H9 (cell line): Measurements from ENCODE around the gene MAPT. TPM values are rescaled to one million over a fixed set of nuclear protein-coding genes. Genes with fewer than 3 reads are reported as not detected.

Source experiments
- DNase-seq: peaks from one replicate; pipeline ENCODE4 v3.0.0-alpha.2; 2017
- H2AFZ ChIP-seq: one replicate; pipeline ENCODE4 v1.6.1; 2013; ENCODE audit warnings: mild to moderate bottlenecking, low read length, control low read depth, moderate library complexity
- H2AK5ac ChIP-seq: 2 replicates; pipeline ENCODE4 v1.6.1; 2013; ENCODE audit warnings: low read length, control low read depth, mixed read lengths; ENCODE audit not compliant: insufficient read length
- H2BK120ac ChIP-seq: one replicate; pipeline ENCODE4 v1.6.1; 2013; ENCODE audit warnings: low read depth, mild to moderate bottlenecking, low read length, control low read depth, inconsistent platforms; ENCODE audit not compliant: poor library complexity, severe bottlenecking
- H2BK12ac ChIP-seq: 2 replicates; pipeline ENCODE4 v1.6.1; 2013; ENCODE audit warnings: low read length, control low read depth, mixed read lengths, low read depth; ENCODE audit not compliant: insufficient read length
- H2BK15ac ChIP-seq: 2 replicates; pipeline ENCODE4 v1.6.1; 2013; ENCODE audit warnings: low read depth, low read length, control low read depth
- H2BK20ac ChIP-seq: one replicate; pipeline ENCODE4 v1.6.1; 2013; ENCODE audit warnings: low read depth, mild to moderate bottlenecking, low read length, control low read depth, inconsistent platforms; ENCODE audit not compliant: poor library complexity, severe bottlenecking
- H2BK5ac ChIP-seq: 2 replicates; pipeline ENCODE4 v1.6.1; 2013; ENCODE audit warnings: low read length, control low read depth, mixed read lengths; ENCODE audit not compliant: insufficient read length
- H3K14ac ChIP-seq: 2 replicates; pipeline ENCODE4 v1.6.1; 2013; ENCODE audit warnings: low read length, control low read depth; ENCODE audit not compliant: insufficient read depth
- H3K18ac ChIP-seq: 2 replicates; pipeline ENCODE4 v1.6.1; 2013; ENCODE audit warnings: low read depth, mild to moderate bottlenecking, mixed read lengths, low read length, control low read depth; ENCODE audit not compliant: insufficient read length
- H3K23ac ChIP-seq: 2 replicates; pipeline ENCODE4 v1.6.1; 2013; ENCODE audit warnings: low read length, control low read depth, mixed read lengths, low read depth; ENCODE audit not compliant: insufficient read length
- H3K23me2 ChIP-seq: 2 replicates; pipeline ENCODE4 v1.6.1; 2013; ENCODE audit warnings: low read depth, mild to moderate bottlenecking, mixed read lengths, low read length, control low read depth; ENCODE audit not compliant: insufficient read length, poor library complexity, severe bottlenecking
- H3K27ac ChIP-seq: 2 replicates; pipeline ENCODE4 v1.5.1; 2013; ENCODE audit warnings: low read length, control low read depth, mixed read lengths, low read depth; ENCODE audit not compliant: insufficient read length
- H3K27me3 ChIP-seq: 2 replicates; pipeline ENCODE4 v1.6.1; 2013; ENCODE audit warnings: low read length, control low read depth, inconsistent platforms; ENCODE audit not compliant: insufficient read depth
- H3K4ac ChIP-seq: 2 replicates; pipeline ENCODE4 v1.6.1; 2013; ENCODE audit warnings: low read depth, mild to moderate bottlenecking, control low read depth, inconsistent platforms, low read length, moderate library complexity
- H3K4me1 ChIP-seq: 2 replicates; pipeline ENCODE4 v1.6.1; 2013; ENCODE audit warnings: low read length, control low read depth, inconsistent platforms; ENCODE audit not compliant: insufficient read depth
- H3K4me2 ChIP-seq: 2 replicates; pipeline ENCODE4 v1.6.1; 2013; ENCODE audit warnings: low read length, control low read depth, mixed read lengths; ENCODE audit not compliant: insufficient read length, insufficient read depth
- H3K56ac ChIP-seq: 2 replicates; pipeline ENCODE4 v1.6.1; 2013; ENCODE audit warnings: low read depth, mild to moderate bottlenecking, mixed read lengths, low read length, control low read depth; ENCODE audit not compliant: insufficient read length
- H3K79me1 ChIP-seq: 2 replicates; pipeline ENCODE4 v1.6.1; 2013; ENCODE audit warnings: low read depth, mild to moderate bottlenecking, moderate library complexity, low read length, control low read depth, inconsistent platforms; ENCODE audit not compliant: insufficient read depth, poor library complexity, severe bottlenecking
- H3K79me2 ChIP-seq: 2 replicates; pipeline ENCODE4 v1.6.1; 2013; ENCODE audit warnings: low read length, control low read depth, inconsistent platforms; ENCODE audit not compliant: insufficient read depth
- H3K9ac ChIP-seq: 2 replicates; pipeline ENCODE4 v1.6.1; 2013; ENCODE audit warnings: low read length, control low read depth, mixed read lengths; ENCODE audit not compliant: insufficient read length; ENCODE audit errors: extremely low read depth
- H3K9me3 ChIP-seq: one replicate; pipeline ENCODE4 v1.6.1; 2013; ENCODE audit warnings: low read depth, low read length, inconsistent platforms; ENCODE audit not compliant: control insufficient read depth
- H3T11ph ChIP-seq: one replicate; pipeline ENCODE4 v1.6.1; 2013; ENCODE audit warnings: mild to moderate bottlenecking, low read length, control low read depth, inconsistent platforms
- H4K20me1 ChIP-seq: one replicate; pipeline ENCODE4 v1.6.1; 2013; ENCODE audit not compliant: control insufficient read depth, insufficient read length, insufficient read depth
- H4K5ac ChIP-seq: 2 replicates; pipeline ENCODE4 v1.6.1; 2013; ENCODE audit warnings: low read depth, mild to moderate bottlenecking, mixed read lengths, low read length, control low read depth; ENCODE audit not compliant: insufficient read length
- H4K8ac ChIP-seq: replicated peaks from 2 replicates; pipeline ENCODE4 v1.6.1; 2013; ENCODE audit warnings: low read length, control low read depth, mixed read lengths, low read depth; ENCODE audit not compliant: insufficient read length
- H4K91ac ChIP-seq: 2 replicates; pipeline ENCODE4 v1.6.1; 2013; ENCODE audit warnings: low read depth, mild to moderate bottlenecking, moderate library complexity, mixed read lengths, low read length, control low read depth; ENCODE audit not compliant: insufficient read length
- H3K27ac Mint-ChIP-seq, 3 experiments: 2 replicates in 2 of 3; 3 replicates in 1 of 3; pipeline ENCODE4 v1.8.0; 2020 to 2021; ENCODE audit warnings: mixed read lengths in 3 of 3, mild to moderate bottlenecking in 1 of 3, moderate library complexity in 1 of 3
- H3K27me3 Mint-ChIP-seq: 2 replicates; pipeline ENCODE4 v1.8.0; 2021; ENCODE audit warnings: low read depth, mild to moderate bottlenecking, moderate library complexity, mixed read lengths
- H3K36me3 Mint-ChIP-seq, 3 experiments: 2 replicates in 2 of 3; 3 replicates in 1 of 3; pipeline ENCODE4 v1.8.0; 2020 to 2021; ENCODE audit warnings: low read depth in 3 of 3, mixed read lengths in 3 of 3; ENCODE audit not compliant: insufficient read depth in 1 of 3
- H3K4me1 Mint-ChIP-seq, 2 experiments: 2 replicates each; pipeline ENCODE4 v1.8.0; 2020; ENCODE audit warnings: mixed read lengths in 2 of 2
- H3K4me3 Mint-ChIP-seq, 2 experiments: 2 replicates in 1 of 2; 3 replicates in 1 of 2; pipeline ENCODE4 v1.8.0; 2020 to 2021; ENCODE audit warnings: mild to moderate bottlenecking in 2 of 2, mixed read lengths in 2 of 2, moderate library complexity in 1 of 2
- H3K9me3 Mint-ChIP-seq, 2 experiments: 2 replicates in 1 of 2; 3 replicates in 1 of 2; pipeline ENCODE4 v1.8.0; 2020; ENCODE audit warnings: mild to moderate bottlenecking in 2 of 2, mixed read lengths in 2 of 2, moderate library complexity in 1 of 2
- CTCF ChIP-seq: fragments of 200-600 bp; sonication (generic); conservative IDR thresholded peaks from 3 replicates; pipeline ENCODE4 v1.8.0; 2021; ENCODE audit warnings: antibody characterized with exemption, mild to moderate bottlenecking
- WGBS: extraction: QIAGEN DNeasy Blood & Tissue Kit; methylation state at CpG from one replicate; pipeline ENCODE4 v1.1.7; 2013; ENCODE audit warnings: missing lambda C conversion rate, low lambda C conversion rate, mixed read lengths; ENCODE audit not compliant: insufficient read length; ENCODE audit errors: extremely low coverage; 5-methylcytosine and 5-hydroxymethylcytosine counted together
- total RNA-seq: library from RNA; stranded (reverse); gene quantifications from 2 replicates; pipeline ENCODE4 v1.2.1, GENCODE V29; 2021

Gene MAPT
- total RNA-seq, 1 experiment from 2014 or later, result 1.6 TPM

DNA sequence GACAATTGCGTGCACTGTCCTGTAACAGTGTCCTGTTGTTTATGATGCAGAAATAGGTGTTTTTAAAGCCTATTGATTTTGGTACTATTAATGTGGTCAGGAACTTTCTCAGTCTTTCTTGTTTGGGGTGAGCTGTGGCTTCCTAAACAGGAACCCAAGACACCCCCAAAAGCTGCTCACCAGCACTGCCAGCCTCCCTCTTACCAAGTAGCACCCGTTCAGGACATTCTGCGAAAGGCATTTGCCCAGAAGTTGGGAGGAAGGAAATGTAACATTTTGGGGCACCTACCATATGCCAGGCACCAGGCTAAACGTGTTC, 83.1 kb downstream of the MAPT start:
- Histone ChIP-seq H3K79me2 (no peaks in the 10 kb centered on the region), H2BK20ac (no peak overlapping the region), H2BK12ac (no peak overlapping the region), H3K4ac (no peak overlapping the region), H2BK15ac (no peak overlapping the region), H3K27me3 (no peaks in the 10 kb centered on the region), H2AFZ (no peak overlapping the region), H4K91ac (no peak overlapping the region), H2AK5ac (no peak overlapping the region), H3K56ac (no peak overlapping the region), H3K9ac (no peak overlapping the region), H3T11ph (no peak overlapping the region), H3K14ac (no peak overlapping the region), H2BK5ac (no peak overlapping the region), H3K4me2 (no peak overlapping the region), H4K8ac (no peak overlapping the region), H4K5ac (no peak overlapping the region), H3K4me1 (no peaks in the 10 kb centered on the region; the same call in 1 of the 2 replicates), H3K9me3 (no peaks in the 10 kb centered on the region), H2BK120ac (no peak overlapping the region), H3K27ac (no peak overlapping the region), H3K18ac (no peak overlapping the region), H3K79me1 (no peaks in the 10 kb centered on the region), H4K20me1 (no peaks in the 10 kb centered on the region), H3K23ac (no peak overlapping the region), H3K23me2 (no peaks in the 10 kb centered on the region)
- Mint-ChIP-seq H3K27ac (no peak overlapping the region), H3K9me3 (no peaks in the 10 kb centered on the region), H3K27me3 (peaks cover 12% of the 10 kb centered on the region), H3K4me1 (no peaks in the 10 kb centered on the region), H3K4me3 (no peak overlapping the region), H3K36me3 (no peaks in the 10 kb centered on the region)
- TF ChIP-seq CTCF, result no peak
- WGBS, result no CpG with 5 or more reads among the region's 4 CpGs
- no peak for DNase-seq
